ENCODE results near the gene SSR2. TPM values are rescaled to one million over a fixed set of nuclear protein-coding genes. Genes with fewer than 3 reads are reported as not detected.

The SSR2 gene
- total RNA-seq, 1 donor from 2014 or later: 299 TPM

- Mint-ChIP-seq H3K36me3 (ENCODE audit: insufficient read depth) (peaks cover 35% of the 10 kb centered on the region), H3K4me1 (ENCODE audit: low read depth) (peaks cover 17% of the 10 kb centered on the region), H3K4me3 (ENCODE audit: low read depth) (no peak overlapping the region), H3K27ac (peak overlapping the region; percentile 88), H3K27me3 (no peaks in the 10 kb centered on the region), H3K9me3 (ENCODE audit: low read depth) (no peaks in the 10 kb centered on the region)
- DNase-seq (ENCODE audit: low spot score, unreplicated experiment): no peak
- TF ChIP-seq CTCF (IDR thresholded peaks at IDR 0.05; ENCODE audit: unreplicated experiment): no peak
Observed at GRCh38 chr1:156009404-156009803, 11.3 kb downstream of the SSR2 start.

GRCh38 chr1:156006666-156007376, 13.9 kb downstream of the SSR2 start:
- Mint-ChIP-seq H3K27me3 (no peaks in the 10 kb centered on the region), H3K4me3 (ENCODE audit: low read depth) (no peak overlapping the region), H3K4me1 (ENCODE audit: low read depth) (peaks cover 19% of the 10 kb centered on the region), H3K9me3 (ENCODE audit: low read depth) (no peaks in the 10 kb centered on the region), H3K36me3 (ENCODE audit: insufficient read depth) (peaks cover 28% of the 10 kb centered on the region), H3K27ac (peak overlapping the region; percentile 87)
- no peak for DNase-seq (ENCODE audit: low spot score, unreplicated experiment)
- TF ChIP-seq CTCF (IDR thresholded peaks at IDR 0.05; ENCODE audit: unreplicated experiment): no peak

- Mint-ChIP-seq H3K27ac (no peak overlapping the region), H3K4me1 (ENCODE audit: low read depth) (peaks cover 23% of the 10 kb centered on the region), H3K9me3 (ENCODE audit: low read depth) (no peaks in the 10 kb centered on the region)
Observed at GRCh38 chr1:156004843-156005584, 15.7 kb downstream of the SSR2 start.

GRCh38 chr1:156003923-156004188, 16.9 kb downstream of the SSR2 start:
- no peak for TF ChIP-seq CTCF (IDR thresholded peaks at IDR 0.05; ENCODE audit: unreplicated experiment)
- peaks cover 17% of the 10 kb centered on the region for H3K4me1 Mint-ChIP-seq (ENCODE audit: low read depth)
- no peak for DNase-seq (ENCODE audit: low spot score, unreplicated experiment)
- no peak overlapping the region for H3K27ac Mint-ChIP-seq
- peaks cover 3% of the 10 kb centered on the region for H3K27me3 Mint-ChIP-seq
- no peak overlapping the region for H3K4me3 Mint-ChIP-seq (ENCODE audit: low read depth)
- peaks cover 11% of the 10 kb centered on the region for H3K36me3 Mint-ChIP-seq (ENCODE audit: insufficient read depth)
- H3K9me3 Mint-ChIP-seq (ENCODE audit: low read depth): no peaks in the 10 kb centered on the region

More at GRCh38 chr1:156004843-156005584, 15.7 kb downstream of the SSR2 start:
- peaks cover 3% of the 10 kb centered on the region for H3K27me3 Mint-ChIP-seq
- no peak overlapping the region for H3K4me3 Mint-ChIP-seq (ENCODE audit: low read depth)
- H3K36me3 Mint-ChIP-seq (ENCODE audit: insufficient read depth): peaks cover 15% of the 10 kb centered on the region
- no peak for DNase-seq (ENCODE audit: low spot score, unreplicated experiment)
- no peak for TF ChIP-seq CTCF (IDR thresholded peaks at IDR 0.05; ENCODE audit: unreplicated experiment)

GRCh38 chr1:156002188-156002911, 18.4 kb downstream of the SSR2 start:
- no peaks in the 10 kb centered on the region for H3K9me3 Mint-ChIP-seq (ENCODE audit: low read depth)
- TF ChIP-seq CTCF (IDR thresholded peaks at IDR 0.05; ENCODE audit: unreplicated experiment): no peak
- H3K4me1 Mint-ChIP-seq (ENCODE audit: low read depth): peaks cover 11% of the 10 kb centered on the region
- peaks cover 4% of the 10 kb centered on the region for H3K36me3 Mint-ChIP-seq (ENCODE audit: insufficient read depth)
- no peak overlapping the region for H3K27ac Mint-ChIP-seq
- DNase-seq (ENCODE audit: low spot score, unreplicated experiment): no peak
- H3K4me3 Mint-ChIP-seq (ENCODE audit: low read depth): no peak overlapping the region
- peaks cover 3% of the 10 kb centered on the region for H3K27me3 Mint-ChIP-seq
